ENCODE measurements around the gene USP25.
"Not testable (repeated sequence)": the region's sequence is repeated elsewhere in the genome, so short reads cannot be mapped to it uniquely, and the experiment has no call there.

USP25 gene

DNA sequence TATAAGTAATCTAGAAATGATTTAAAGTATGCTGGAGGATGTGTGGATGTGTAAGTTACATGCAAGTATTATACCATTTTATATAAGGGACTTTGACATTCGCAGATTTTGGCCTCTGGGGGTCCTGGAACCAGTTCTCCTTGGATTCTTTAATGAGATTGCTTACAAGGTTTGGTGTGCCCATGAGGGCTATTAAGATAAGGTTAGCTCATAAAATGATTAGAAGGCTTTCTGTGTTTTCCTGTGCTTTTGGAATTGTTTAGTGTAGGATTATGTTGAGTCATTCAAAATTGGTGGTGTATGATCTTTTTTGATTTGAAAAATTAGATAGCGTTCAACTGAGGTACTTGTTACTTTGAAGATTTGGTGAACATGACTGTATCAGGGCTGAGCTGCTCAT, 5.6 kb downstream of the USP25 start:
- no peak for FAIRE-seq

- not testable (repeated sequence) for FAIRE-seq
Observed at GRCh38 chr21:15735931-15736330, 6.1 kb downstream of the USP25 start.

DNA sequence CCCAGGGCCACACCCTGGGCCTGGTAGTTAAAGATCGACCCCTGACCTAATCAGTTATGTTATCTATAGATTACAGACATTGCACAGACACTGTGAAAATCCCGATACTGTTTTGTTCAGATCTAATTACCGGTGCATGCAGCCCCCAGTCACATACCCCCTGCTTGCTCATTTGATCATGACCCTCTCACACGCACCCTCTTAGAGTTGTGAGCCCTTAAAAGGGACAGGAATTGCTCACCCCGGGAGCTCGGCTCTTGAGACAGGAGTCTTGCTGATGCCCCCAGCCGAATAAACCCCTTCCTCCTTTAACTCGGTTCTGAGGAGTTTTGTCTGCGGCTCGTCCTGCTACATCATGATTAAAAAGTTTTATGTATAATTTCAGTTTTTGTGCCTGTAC, 9.0 kb downstream of the USP25 start:
- FAIRE-seq: not testable (repeated sequence)

DNA sequence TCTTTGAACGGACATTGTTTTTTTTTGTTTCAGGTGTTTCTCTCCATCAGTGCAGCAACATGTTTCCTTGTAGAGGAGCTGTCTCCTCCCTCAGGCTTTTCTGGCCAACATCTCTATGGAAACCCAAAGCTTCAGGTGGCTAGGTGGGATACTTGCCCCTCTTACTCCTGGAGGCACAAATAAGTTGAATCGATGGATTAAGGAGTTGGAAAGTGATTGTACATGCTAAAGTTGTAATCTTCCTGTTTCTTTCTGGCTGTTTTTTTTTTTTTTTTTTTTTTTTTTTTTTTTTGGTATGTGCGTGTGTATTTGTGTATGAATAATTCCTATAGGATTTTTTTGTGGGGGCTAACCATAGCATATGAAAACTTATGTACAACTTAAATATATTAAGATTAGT, 10.6 kb downstream of the USP25 start:
- no peak for FAIRE-seq

GRCh38 chr21:15741510-15741909, 11.7 kb downstream of the USP25 start:
- FAIRE-seq: no peak

GRCh38 chr21:15742052-15742670, 12.4 kb downstream of the USP25 start:
- no peak for FAIRE-seq

GRCh38 chr21:15742694-15743093, 12.9 kb downstream of the USP25 start:
- no peak for FAIRE-seq

DNA sequence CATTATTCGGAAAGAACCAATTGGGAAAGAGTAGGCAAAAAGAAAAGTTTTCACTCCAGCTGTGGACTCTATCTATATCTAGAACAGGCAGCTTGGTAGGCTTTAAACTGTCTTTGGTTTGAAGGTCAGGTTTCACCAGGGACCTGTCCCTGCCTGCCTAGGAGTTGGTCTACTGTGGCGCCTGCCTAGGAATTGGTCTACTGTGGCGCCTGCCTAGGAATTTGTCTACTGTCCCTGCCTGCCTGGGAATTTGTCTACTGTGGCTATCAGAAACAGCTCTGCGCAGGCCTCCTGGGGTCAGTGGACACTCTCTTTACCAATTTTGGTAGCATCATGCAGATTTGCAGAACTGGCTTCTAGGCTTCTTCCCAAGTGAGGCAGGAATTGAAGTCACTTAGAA, 13.8 kb downstream of the USP25 start:
- FAIRE-seq: no peak

DNA sequence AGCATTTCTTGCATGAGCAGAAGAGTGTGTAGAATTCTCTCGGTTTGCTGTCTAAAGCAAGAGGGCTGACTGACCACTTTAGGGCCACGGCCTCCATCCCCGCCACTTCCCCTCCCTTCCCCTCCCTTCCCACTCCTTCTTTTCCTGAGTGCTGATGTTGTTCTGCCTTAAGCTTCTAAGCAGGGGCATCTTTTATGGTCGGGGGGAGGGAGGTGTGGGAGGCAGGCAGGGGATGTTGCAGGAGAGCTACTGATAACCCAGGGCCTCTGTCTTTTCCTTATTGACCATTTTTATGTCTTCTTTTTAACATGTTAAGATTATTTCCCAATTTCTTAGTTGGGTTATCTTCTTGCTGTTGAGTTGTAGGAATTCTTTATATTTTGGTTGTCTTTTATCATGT, 15.1 kb downstream of the USP25 start:
- no peak for FAIRE-seq

GRCh38 chr21:15748586-15748985, 18.8 kb downstream of the USP25 start:
- FAIRE-seq: no peak

GRCh38 chr21:15749082-15749860, 19.5 kb downstream of the USP25 start:
- FAIRE-seq: no peak

GRCh38 chr21:15749861-15750159, 20.0 kb downstream of the USP25 start:
- FAIRE-seq: no peak

GRCh38 chr21:15751037-15751436, 21.3 kb downstream of the USP25 start:
- FAIRE-seq: no peak

- no peak for FAIRE-seq
Observed at GRCh38 chr21:15751546-15751945, 21.8 kb downstream of the USP25 start.

- FAIRE-seq: no peak
Observed at GRCh38 chr21:15752763-15753407, 23.1 kb downstream of the USP25 start.

DNA sequence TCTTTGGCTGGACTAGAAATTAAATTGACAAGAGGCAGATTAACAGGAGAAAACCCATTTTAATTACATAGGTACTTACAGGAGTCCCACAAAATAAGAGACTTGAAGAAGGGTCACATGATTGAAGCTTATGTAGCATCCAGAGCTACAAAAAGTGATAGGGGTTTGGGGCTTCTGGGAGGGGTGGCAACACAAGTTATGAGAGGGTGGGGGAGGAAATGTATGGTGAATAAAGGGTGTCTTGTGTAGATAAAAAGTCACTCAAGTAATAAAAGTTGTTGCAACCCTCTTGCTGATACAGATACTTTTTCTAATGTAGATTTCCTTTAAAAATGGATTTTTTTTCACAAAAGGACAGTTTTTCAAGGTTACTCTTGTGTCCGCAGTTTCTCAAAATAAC, 24.0 kb downstream of the USP25 start:
- FAIRE-seq: no peak

- FAIRE-seq: no peak
Observed at GRCh38 chr21:15754640-15755039, 24.9 kb downstream of the USP25 start.

DNA sequence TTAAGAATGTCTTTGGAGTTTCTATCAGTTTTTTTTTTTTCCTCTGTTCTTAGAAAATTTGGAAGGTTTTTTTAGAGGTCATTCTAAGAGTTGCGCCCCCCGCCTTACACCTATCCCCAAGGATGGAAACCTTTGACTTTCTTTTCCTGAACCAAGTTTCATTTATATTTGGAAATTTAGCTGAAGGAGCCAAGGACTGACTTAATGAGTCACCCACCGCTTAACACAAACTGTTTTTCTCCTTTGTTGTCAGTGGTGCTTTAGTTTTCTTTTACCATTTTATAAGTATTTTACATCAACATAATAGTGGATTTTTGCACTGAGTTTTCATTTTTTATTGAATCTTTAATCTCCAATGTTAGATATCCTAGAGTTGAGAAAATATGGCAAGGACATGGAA, 25.3 kb downstream of the USP25 start:
- no peak for FAIRE-seq

DNA sequence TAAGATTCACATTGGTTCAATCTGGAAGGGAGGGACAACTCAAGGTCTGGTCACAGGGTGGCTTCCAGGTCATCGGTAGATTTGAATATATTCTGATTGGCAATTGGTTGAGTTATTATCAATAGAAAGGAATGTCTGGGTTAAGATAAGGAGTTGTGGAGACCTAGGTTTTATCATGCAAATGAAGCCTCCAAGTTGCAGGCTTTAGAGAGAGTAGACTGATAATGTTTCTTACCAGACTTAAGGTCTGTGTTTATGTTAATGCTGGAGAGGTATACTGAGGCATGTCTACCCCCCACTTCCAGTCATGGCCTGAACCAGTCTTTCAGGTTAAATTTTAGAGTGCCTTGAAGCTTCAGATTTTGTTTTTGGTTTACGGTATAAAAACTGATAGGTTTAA, 29.7 kb downstream of the USP25 start:
- FAIRE-seq: no peak

DNA sequence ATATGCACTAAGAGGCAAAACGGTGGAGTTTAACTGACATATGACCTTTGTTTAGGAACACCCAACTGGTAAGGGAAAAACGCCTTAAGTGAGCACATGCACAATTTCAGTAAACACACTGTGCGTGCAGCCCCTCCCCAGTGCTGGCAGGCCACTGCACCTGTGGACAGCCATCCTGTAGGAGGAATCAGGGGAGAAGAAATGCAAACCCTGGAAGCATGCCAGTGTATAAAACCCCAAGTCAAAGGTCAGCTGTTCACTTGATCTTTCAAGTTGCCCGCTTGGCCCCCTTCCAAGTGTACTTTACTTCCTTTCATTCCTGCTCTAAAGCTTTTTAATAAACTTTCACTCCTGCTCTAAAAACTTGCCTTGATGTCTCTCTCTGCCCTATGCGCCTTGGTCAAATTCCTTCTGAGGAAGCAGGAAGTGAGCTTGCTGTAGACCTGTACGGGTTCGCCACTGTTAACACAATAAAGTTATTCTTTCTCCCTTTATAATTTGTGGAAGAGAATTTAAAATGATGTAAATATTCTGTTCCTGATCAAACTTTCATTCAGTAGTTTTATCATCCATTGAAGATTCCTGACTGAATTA, 31.8 kb downstream of the USP25 start:
- no peak for FAIRE-seq

DNA sequence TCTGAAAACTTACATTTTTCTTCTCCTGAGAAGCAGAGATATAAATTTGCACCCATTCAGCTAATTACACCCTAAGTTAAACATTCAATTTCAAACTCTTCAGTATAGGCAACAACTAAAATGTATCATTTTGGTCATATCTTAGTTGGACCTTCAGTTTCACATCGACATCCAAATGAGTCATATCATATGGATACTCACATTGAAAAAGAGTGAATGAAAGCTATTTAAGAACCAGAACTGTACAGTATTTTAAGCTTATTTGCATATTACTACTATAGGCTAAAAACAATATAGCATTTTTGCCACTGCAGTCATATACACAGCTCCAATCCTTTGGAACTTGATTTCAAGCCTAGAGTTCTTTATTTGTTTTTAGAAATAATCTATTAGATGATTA, 33.6 kb downstream of the USP25 start:
- no peak for FAIRE-seq

GRCh38 chr21:15764878-15765277, 35.1 kb downstream of the USP25 start:
- FAIRE-seq: no peak

- no peak for FAIRE-seq
Observed at GRCh38 chr21:15766952-15767603, 37.3 kb downstream of the USP25 start.

All from TTC549 (cell line).